ENCODE data around the gene ATF6.
A peak's percentile ranks its signal among the peaks of the same experiment; 100 is the strongest.
"Not testable (repeated sequence)": the region's sequence is repeated elsewhere in the genome, so short reads cannot be mapped to it uniquely, and the experiment has no call there.

The ATF6 gene, protein sequence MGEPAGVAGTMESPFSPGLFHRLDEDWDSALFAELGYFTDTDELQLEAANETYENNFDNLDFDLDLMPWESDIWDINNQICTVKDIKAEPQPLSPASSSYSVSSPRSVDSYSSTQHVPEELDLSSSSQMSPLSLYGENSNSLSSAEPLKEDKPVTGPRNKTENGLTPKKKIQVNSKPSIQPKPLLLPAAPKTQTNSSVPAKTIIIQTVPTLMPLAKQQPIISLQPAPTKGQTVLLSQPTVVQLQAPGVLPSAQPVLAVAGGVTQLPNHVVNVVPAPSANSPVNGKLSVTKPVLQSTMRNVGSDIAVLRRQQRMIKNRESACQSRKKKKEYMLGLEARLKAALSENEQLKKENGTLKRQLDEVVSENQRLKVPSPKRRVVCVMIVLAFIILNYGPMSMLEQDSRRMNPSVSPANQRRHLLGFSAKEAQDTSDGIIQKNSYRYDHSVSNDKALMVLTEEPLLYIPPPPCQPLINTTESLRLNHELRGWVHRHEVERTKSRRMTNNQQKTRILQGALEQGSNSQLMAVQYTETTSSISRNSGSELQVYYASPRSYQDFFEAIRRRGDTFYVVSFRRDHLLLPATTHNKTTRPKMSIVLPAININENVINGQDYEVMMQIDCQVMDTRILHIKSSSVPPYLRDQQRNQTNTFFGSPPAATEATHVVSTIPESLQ

DNA sequence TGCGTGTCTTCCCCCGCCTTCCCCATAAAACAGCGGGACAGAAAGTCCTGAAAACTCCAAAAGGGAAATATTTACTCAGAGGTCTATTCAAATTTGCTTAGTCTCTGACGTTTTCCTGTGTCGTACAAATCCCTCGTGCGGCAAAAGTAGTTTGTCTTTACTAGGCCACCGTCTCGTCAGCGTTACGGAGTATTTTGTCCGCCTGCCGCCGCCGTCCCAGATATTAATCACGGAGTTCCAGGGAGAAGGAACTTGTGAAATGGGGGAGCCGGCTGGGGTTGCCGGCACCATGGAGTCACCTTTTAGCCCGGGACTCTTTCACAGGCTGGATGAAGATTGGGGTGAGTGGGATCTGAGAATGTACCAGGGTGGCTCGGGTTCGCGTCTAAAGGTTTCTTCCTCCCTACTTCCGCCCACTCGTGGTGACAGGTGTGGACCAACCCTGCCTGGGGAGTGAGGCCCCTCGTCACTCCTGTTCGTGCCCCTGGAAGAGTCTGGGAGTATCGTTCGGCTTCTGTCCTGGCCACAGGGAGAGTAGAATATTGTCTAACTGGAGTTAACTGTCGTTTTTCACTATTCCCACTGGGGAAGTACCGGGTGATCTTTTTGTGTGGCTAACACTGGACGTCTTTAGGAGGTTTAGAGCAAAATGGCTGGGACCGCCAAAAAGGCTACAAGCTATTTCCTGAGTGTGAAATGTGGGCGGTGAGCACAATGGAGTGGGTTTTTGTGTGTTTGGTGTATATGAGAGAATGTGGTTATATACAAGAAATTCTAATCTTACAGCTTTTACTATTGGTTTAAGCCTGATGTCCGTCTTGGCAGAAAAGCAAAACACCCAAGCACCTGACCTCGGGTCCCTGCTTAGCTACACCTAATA lies at the start of gene ATF6:
TSS of gene ATF6 (plus strand) at position 219 of the 880 bp plus-strand sequence. CDS start at position 260, 41 bp downstream.
- peak; percentile 83 for DNase-seq

DNA sequence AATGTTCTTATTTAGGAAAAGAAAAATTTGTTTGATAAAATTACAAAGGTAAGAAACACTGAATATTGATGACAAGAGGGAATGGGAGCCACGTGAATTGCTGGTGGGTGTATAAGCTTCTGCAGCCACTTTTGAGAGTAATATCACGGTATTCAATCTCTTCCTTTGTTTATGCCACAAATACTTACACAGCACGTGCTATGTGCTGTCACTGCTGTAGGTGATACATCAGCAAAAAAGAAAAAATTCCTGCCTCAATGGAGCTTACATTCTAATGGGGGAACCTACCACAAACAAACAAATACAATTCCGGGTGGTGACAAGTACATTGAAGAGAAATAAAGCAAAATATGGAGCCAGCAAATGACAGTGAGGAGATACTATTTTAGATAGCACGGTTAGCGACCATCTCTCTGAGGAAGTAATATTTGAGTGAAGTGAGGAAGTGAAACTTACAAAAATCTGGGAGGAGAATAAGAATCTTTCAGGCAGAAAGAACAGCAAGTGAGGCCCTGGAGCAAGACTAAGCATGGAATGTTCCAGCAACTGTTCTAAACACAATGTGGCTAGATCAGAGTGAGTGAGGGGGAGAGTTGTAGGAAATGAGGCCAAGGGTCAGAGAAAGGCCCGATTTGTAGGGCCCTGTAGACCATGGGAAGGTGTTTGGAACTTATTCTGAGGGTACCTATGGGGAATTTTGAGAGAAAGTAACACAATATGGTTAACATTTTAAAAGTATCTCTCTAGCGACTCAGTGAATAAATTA lies 47.4 kb upstream of the ATF6 start:
- DNase-seq: no peak

DNA sequence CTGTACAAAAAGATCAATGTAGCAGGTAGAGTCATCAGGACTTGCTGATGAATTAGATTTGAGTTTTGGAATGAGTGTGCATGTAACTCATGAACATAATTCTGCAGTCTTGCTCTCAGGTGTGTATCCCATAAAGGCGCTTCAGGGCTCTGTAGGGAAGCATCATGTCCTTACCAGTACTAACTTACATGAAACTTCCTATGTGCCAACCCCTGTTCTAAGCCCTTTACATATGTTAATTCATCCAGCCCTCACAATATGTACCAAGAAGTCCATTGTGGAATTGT lies 46.9 kb upstream of the ATF6 start:
- no peak for DNase-seq

DNA sequence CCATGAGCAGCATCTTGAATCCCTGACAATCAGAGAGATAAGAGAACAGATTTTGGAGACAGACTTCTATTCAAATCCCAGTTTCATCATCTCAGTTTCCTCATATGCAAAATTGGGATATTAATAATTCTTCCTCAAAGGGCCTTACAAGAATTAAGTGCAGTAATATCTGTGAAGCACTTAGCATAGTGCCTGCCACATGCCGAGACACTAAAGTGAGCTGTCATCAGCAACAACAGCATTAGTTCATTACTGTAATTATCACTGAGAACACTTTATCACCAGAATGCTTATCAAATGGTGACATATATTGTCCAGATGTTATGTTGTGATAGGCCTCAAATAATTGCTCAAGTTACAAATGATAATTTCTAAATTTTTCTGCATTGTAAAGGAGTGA lies 45.7 kb upstream of the ATF6 start:
- DNase-seq: no peak

DNA sequence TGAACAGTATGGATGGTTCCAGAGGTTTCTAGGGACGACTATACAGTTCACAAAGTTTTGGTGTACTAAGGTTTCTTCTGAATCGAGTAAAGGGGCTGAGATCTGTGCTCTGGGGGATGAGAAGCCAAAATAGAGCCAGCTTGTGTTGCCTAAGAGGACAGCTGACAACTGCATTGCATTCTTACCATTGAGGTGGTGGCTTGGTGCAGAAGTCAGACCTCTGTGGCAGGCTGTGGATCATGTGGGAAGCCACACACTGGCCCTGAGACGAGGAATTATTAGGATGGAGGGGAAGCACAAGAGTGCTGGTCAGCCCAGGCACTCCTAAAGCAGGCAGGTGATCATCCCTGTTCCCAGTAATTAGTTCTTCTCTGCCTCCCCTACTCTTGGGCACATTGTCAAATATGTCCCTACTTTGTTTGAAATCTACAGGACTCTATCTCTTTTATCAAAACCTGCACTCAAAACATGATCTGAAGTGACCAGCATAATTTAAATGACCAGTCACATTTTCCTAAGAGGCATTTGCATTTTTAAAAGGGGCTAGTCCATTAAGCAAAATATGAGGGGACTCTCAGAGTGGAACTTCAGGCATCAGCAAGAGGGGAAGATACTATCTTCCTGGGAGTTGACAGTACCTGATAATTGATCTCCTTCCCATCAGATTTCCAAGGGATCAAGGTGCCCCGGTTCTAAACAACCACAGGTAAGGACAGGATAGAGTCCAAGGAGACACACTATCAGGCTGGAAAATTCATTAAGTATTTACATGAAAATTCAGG lies 45.0 kb upstream of the ATF6 start, which contains the start of gene FCRLB:
TSS of gene FCRLB (plus strand) at position 589 of the 782 bp plus-strand sequence. CDS start 1,129 bp downstream, outside the sequence.
- no peak for DNase-seq

DNA sequence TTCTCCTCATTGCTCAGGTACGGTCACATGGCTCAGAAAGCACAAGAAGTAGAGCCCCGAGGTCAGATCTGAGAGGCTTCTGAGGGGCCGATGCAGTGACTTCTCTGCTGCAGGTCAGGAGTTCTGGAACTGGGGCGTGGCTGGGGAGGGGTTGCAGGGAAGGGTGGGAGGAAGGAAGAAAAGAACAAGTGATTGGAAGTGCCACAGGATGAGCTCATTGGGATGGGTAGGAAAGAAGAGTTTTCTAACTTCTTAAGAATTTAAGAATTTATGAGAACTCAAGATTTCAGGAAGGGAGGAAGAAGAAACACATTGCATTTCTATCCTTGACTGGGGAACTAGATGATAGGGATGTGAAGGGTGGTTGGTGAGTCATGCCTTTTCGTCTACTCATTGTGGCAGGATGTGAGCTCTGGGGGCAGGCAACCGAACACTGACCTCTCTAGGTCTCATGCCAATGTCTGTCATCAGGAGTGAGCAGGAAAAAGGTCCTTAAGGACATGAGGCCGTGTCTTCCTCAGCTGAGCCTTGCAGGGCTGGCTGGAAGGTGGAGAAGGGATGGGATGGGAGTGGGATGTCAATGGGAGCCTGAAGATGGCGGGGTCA lies 44.3 kb upstream of the ATF6 start:
- DNase-seq: peak; percentile 16

DNA sequence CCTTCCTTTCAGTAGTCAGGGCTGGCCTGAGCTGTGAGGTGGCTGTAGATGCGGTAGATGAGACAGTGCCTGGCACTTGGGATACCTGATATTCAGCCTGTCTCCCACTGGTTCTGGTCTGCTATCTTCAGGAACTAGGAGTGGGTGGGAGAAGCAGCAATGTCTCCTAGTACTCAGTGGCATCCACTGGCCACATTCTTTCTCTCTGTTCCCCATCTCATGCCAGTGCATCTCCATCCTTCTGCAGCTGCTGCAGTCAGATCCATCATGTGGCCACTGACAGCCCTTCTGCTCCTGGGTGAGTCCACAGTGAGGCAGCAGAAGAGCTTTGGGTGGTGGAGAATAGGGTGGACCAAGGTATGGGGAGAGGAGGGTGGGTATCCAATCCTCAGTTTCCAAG lies 43.7 kb upstream of the ATF6 start:
- DNase-seq: no peak

DNA sequence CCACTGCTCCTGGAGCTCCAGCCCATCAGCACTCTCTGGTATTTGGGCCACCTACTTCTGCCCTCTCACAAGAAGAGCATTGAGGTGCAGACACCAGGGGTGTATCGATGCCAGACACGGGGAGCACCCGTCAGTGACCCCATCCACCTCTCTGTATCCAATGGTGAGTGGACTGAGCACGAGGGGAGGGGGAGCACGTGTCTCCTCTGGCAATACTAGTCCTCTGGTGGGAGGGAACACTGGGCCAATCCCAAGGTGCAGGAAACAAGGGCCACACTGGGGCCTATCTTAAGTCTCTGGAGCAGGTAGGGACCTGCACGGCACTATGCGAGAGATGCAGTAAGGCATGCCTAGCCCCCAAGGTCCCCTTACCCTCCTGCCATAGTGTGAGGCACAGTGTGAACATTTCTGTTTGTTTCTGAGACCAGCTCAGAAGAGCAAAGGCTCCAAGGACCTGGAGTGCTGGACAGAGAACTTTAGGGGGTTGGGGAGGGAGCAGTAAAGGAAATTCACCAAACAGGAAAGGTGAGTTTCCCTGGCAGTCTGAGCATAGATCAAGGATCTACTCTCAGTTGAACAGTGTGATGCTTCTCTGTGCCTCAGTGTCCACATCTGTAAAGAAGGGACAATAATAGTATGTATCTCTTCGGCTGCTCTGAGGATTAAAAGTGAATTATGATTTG lies 42.5 kb upstream of the ATF6 start:
- DNase-seq: no peak

DNA sequence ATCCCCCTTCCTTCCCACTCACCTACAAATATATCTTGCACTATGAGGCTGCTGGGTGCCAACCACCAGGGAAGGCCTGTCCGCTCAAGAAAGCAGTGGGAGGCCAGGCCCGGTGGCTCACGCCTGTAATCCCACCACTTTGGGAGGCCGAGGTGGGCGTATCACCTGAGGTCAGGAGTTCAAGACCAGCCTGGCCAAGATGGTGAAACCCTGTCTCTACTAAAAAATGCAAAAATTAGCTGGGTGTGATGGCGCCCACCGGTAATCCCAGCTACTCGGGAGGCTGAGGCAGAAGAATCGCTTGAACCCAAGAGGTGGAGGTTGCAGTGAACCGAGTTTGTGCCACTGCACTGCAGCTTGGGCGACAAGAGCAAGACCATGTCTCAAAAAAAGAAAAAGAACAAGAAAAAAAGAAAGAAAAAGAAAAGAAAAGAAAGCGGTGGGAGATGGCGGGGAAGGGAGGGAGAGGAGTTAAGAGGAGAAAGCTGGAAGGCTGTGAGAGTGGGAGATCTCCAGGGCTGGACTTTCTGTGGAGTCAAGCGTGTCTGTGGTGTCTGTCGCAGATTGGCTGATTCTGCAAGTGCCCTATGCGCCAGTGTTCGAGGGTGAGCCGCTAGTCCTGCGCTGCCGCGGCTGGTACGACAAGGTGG lies 40.7 kb upstream of the ATF6 start:
- not testable (repeated sequence) for DNase-seq

DNA sequence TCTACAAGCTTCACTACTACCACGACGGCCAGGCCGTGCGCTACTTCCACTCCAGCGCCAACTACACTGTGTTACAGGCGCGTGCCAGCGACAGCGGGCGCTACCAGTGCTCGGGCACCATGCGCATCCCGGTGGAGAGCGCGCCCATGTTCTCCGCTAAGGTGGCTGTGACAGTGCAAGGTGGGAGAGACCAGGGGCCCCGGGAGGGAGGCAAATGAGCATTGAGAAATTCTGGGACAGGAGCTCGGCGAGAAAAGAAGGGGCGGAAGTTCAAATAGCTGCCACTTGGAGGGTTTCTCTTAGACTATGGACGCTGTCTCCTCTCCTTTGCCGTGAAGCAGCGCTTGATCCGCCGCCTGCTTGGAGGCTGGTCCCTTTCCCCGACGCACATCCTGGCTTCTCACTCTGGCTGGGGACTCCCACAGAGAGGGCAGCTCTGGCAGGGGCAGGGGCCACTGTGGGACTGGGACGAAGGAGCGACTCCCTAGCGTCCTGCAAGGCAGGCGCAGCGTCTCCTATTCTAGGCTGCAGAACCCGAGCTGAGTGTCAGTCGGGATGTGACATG lies 40.1 kb upstream of the ATF6 start:
- no peak for DNase-seq

DNA sequence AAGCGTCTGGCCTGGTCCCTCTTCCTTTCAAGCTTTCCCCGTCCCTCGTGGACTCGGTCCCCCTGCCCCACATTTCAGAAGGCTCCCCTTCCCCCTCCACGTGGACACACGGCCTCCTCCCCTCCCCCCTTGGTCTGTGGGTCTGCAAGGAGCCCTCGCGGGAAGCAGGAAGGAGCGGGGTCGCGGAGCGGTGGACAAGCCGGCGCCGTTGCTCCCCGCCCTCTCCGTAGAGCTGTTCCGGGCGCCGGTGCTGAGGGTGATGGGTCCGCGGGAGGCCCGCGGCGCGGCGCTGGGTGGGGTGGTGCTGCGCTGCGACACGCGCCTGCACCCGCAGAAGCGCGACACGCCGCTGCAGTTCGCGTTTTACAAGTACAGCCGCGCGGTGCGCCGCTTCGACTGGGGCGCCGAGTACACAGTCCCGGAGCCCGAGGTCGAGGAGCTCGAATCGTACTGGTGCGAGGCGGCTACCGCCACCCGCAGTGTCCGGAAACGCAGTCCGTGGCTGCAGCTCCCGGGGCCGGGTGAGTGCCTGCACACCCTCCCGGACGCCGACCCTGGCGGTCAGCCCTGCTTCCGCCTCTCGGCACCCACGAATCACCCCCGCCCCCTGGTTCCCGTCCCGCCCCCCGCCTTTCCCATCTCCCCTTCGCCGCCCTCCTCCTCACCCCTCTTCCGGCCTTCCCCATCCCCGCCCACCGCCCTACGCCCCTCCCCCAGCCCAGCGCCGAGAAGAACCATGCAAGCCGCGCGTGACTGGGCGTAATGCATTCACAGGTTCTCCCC lies 39.5 kb upstream of the ATF6 start:
- peak; percentile 68 for DNase-seq

DNA sequence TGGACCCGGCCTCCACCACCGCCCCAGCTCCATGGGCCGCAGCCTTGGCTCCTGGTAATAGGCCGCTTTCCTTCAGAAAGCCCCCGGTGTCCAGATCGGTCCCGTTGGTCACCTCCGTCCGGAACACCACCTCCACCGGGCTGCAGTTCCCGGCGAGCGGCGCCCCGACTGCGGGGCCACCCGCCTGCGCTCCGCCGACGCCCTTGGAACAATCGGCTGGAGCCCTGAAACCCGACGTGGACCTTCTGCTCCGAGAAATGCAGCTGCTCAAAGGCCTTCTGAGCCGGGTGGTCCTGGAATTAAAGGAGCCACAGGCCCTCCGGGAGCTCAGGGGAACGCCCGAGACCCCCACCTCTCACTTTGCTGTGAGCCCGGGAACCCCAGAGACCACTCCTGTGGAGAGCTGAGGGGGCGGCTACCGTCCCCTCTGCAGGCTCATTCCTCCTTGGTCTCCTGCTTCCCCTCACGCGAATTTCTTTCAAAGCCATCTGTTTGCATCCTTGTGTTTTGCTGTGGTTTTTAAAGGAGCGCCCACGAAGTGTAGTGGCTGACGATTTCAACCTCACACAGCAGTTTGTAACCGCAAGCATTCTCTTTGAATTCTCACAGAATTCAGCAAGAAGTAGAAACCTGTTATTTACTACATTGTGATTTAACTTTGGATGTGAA lies 38.7 kb upstream of the ATF6 start:
- DNase-seq: no peak

DNA sequence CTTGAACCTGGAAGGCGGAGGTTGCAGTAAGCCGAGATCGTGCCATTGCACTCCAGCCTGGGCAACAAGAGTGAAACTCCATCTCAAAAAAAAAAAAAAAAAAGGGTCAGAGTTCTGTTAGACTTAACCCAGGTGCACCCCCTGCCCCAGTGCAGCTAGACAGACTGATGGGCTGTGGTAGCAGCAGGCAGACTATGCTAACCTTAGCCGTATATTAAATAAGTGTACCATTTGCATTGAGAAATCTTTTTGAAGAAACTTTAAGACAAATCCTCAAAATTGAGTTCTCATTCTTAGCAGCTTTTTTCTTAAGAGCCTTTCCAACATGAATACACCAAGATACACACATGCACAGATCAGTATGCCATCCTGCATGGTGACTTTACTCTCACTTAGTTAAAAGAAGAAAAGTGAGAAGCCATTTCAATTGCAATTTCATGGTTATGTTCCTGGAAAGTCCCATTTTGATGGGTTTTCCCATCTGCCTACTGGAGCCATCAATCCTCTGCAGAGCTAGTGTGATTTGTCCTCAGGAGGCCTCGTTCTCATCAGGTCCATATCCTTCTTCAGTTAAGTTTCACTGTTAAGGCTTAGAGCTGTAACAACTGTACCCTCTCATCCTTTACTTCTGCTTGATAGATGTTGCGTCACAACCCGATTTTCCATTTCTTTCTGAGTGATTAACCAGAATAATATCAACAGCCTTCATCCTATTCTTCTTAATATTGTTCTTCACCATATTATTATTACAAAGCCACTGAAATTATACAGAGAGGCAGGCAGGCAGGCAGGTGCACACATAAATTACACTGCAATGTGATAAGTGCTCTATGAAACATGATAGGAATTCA lies 37.5 kb upstream of the ATF6 start:
- no peak for DNase-seq

DNA sequence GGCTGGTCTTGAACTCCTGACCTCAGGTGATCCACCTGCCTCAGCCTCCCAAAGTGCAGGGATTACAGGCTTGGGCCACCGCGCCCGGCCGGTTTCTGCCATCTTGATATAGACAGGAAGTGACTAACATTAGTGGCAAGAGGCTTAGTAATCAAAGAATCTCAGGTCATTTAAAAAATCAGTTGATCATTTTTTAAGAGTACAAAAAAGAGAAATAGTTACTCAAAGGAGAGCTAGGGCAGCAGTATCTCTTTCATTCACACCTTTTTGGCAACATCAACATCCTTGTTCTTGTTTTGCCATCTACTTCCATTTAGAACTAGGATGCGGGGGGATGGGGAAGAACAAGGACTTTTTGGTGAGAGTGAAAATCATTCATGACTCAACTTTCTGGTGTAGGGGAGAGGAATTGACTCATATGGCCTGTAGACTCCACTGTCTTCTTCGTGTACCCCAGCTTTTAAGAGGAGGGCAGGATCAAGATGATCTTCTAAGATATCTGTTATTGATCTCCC lies 36.0 kb upstream of the ATF6 start:
- DNase-seq: no peak

DNA sequence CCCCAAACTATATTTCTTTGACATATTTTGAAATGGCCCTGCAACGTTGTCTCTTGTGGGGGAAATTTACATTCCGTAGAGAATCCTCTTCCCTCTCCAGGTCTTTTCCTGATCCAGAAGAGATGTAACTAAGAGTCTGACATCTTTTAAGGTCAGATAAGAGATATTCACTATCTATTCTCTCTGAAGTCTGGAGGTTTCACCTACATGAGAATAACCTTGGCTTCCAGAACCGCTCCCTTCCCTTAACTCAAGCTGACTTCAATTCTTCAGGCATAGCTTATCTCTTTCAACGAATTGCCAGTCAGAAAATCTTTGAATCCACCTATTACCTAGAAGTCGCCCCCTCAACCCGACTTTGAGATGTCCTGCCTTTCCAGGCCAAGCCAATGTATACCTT lies 34.9 kb upstream of the ATF6 start:
- DNase-seq: no peak

DNA sequence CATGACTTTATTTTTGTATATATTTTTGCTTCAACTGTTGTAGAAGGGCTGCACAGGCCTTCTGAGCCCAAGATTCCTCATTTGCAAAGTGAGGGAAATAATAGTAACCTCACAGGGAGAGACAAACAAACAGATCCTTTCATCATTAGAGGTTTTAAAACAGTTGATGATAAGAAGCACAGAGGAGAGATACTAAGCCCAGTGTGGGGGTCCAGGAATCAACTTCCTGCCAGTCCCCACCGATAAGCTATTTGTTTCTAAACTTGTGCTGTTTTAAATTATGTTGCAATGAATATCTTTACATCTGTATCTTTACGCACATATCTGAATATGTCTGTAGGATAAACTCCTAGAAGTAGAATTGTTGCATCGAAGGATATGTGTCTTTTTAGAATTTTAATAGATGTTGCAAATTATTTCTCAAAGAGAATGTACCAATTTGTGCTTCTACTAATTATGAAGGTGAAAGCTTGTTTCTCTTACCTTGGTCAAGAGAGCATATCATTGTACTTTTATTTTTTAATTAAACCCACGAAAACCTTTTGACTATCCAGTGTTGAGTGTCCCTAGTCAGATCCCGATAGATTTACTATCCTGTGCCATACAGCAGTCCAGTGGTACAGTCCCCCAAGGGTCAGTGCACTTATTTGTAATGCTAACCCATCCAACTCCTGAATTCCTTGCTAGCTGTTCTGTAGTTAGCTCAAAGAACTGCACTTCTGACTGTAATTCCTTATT lies 34.0 kb upstream of the ATF6 start:
- no peak for DNase-seq

DNA sequence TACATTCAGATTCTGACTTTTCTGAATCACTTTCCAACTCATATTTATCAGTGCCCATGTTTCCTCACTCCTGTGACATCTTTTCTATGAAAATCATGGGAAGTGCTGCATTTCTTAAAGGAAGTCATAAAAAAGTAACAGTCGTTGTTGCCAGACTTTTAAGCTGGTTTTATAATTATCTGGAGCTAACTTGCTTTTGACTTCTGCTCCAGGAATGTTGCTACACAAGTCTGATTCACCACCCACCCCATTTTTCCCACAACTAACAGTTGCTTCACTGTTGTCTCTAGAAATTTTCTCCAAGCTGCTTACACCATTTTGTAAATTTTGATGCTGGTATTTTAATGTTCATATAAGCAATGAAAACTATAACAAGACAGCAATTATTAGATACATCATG lies 32.6 kb upstream of the ATF6 start:
- DNase-seq: peak; percentile 59
